Renal cortical epithelial cell (primary cell): ENCODE measurements around the gene BRCA1. TPM values are rescaled to one million over a fixed set of nuclear protein-coding genes. Genes with fewer than 3 reads are reported as not detected.
A peak's percentile ranks its signal among the peaks of the same experiment; 100 is the strongest.
"Not testable (repeated sequence)": the region's sequence is repeated elsewhere in the genome, so short reads cannot be mapped to it uniquely, and the experiment has no call there.

Experiments used
- DNase-seq: peaks from one replicate; pipeline ENCODE4 v3.0.0-alpha.2; 2011; ENCODE audit warnings: low read depth
- total RNA-seq: library from RNA; depleted of rRNA; stranded (reverse); fragments of >200 nt; gene quantifications from 2 replicates; pipeline ENCODE4 v1.2.3, GENCODE V29; 2014

Gene BRCA1
- total RNA-seq, 1 donor from 2014 or later: 8.8 TPM

DNA sequence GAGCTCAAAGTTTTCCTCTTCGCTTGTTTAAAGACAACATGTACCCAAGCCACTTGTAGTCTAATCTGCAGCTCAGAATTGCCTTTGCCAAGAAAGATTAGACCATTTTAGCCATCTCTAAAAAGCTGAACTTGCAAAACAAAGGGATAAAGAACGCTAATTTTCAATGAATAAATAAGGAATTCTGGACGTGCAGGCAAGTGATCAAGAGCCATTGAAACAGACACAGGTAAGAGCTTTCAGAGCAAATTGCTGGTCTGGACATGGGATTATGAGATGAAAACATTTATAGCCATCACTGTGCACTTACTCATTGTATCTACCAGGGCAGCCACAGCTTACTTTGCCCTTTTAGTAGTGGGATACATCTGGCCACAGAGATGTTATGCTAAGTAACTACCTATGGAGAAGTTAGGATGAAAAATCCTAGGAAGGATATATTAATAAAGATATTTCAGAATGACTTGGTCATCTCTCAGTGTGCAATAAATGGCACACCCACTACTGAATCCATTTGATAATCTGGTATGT is 55.7 kb downstream of the BRCA1 start:
- DNase-seq: no peak

DNA sequence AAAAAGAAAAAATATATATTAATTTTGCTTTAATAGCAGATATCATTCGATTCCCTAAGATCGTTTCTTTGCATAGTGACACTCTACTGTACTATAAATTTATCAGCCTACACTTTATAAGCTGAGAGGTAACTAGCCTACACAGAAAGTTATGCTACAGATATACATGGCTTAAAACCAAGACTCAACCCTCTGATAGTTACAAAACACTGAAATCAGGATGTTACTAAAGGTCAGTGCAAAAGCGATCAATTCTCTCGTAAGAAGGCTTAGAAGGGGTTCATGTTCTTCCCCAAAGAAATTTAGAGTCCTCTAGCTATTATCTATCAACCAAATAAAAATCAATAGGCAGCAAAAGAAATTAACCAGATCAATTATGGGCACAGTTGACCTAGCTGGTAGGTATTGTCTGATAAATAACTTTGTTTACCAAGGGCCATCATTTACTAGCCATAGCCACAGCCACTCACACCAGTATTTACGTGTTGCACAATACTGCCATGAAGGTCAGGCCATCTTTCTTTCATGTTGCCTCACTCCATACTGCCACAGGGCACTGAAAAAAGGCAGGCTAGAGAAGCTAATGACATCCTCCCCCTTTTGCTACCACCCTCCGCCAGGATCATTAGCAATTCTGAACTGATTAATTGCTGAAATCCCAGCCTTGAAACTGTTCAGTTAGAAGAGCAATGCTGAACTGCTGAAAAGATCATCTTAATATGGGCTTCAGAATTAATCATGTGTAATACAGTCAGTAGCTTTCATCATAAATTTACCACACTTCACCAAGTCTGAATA is 56.4 kb downstream of the BRCA1 start:
- peak; percentile 39 for DNase-seq

DNA sequence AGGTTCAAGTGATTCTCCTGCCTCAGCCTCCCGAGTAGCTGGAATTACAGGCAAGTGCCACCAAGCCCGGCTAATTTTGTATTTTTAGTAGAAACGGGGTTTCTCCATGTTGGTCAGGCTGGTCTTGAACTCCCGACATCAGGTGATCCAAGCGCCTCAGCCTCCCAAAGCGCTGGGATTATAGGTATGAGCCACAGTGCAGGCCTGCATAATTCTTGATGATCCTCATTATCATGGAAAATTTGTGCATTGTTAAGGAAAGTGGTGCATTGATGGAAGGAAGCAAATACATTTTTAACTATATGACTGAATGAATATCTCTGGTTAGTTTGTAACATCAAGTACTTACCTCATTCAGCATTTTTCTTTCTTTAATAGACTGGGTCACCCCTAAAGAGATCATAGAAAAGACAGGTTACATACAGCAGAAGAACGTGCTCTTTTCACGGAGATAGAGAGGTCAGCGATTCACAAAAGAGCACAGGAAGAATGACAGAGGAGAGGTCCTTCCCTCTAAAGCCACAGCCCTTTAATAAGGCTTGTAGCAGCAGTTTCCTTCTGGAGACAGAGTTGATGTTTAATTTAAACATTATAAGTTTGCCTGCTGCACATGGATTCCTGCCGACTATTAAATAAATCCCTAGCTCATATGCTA is 62.1 kb downstream of the BRCA1 start:
- no peak for DNase-seq

DNA sequence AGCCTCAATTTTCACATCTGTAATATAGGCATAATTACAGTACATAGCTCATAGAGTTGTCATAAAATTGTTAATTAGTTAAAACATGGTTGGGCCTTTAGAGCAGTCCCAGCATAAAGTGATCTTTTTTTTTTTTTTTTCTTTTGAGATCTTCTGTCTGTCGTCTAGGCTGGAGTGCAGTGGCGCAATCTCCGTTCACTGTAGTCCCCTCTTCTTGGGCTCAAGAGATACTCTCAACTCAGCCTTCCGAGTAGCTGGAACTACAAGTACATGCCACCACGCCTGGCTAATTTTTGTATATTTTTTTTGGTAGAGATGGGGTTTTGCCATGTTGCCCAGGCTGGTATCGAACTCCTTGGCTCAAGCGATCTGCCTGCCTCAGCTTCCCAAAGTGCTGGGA is 69.1 kb downstream of the BRCA1 start:
- DNase-seq: no peak

DNA sequence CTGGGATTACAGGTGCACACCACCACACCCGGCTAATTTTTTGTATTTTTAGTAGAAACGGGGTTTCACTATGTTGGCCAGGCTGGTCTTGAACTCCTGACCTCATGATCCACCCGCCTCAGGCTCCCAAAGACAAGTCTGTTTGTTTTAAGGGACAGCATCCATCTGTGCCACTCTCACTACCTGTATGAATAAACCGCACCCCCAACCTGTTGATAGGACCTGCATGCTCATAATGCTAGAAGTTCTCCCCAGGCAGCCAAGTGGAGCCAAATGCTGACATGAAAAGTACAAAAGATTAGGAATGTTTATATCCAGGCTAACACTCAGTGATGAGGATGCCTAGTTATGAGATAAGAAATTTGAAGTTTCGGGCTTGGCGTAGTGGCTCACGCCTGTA is 72.2 kb downstream of the BRCA1 start:
- not testable (repeated sequence) for DNase-seq

DNA sequence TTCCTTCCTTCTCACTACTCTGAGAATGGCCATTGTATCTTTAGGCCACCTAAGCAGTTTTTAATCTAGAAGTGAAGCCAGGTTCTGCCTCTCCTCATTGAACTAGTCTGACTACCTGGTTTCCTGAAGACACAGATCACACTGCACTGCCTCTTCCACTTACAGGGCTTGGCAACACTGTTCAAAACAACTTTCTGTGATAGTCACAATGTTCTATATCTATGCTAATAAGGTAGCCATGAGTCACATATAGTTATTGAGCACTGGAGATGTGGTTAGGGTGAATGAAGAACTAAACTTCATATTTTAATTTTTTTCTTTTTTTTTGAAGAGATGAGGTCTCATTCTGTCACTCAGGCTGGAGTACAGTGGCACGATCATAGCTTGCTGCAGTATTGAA is 73.2 kb downstream of the BRCA1 start:
- no peak for DNase-seq

DNA sequence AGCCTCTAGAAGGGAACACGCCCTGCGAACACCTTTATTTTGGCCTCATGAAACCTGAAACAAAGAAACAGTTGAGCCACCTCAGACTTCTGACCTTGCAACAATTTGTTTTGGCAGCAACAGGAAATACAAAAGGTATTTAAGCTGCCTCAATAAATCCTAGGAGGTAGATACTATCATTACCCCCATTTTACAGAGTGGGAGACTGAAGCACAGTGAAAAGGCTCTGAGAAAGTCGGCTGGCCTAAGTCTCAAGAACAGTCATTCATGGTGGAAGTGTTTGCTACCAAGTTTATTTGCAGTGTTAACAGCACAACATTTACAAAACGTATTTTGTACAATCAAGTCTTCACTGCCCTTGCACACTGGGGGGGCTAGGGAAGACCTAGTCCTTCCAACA is 81.1 kb downstream of the BRCA1 start:
- DNase-seq: no peak

DNA sequence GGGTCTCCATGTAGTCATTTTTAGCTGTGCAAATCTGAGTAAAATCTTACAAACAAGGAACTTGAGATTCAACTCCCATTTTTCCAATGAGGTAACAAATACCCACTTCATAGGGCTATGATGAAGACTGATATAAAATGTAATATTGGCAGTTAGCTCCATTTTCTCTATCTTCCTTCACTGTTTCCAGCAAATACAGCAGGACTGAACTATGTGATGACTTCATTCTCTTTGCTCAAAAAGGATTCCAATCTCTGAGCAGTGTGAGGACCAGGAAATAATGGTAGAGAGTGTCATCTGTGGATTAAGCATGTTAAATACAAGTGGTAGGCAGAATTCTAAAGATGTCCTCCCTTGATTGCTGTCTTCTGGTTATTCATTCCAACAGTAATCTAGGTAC is 81.9 kb downstream of the BRCA1 start:
- DNase-seq: no peak

DNA sequence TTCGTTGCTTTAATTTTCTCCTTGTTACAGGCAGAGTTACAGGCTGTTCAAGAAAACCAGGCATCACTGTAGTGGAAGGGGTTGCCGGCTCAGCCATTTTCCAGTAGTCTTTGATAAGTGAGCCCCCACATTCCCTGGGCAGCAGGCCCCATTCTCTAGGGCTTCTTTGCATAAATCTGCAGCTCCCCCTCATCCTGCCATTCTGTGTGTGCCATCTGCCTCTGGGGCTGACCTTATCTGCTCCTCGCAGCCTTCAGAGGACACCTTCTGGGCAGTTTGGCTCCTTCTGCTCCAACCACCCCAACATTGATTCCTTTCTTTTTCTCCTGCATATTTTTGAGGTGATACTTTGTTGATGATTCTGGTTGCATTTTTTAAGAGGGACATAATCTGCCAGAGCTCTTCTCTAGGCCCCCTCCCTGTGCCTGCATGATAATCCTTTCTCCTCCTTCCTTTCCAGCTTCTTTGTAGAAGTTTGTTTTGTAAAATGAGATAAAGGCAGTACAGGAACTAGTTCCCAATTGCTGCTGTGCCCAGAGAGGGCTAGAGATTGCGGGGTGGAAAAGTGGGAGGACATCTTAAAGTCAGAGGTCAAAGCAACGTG is 83.0 kb downstream of the BRCA1 start:
- DNase-seq: no peak

DNA sequence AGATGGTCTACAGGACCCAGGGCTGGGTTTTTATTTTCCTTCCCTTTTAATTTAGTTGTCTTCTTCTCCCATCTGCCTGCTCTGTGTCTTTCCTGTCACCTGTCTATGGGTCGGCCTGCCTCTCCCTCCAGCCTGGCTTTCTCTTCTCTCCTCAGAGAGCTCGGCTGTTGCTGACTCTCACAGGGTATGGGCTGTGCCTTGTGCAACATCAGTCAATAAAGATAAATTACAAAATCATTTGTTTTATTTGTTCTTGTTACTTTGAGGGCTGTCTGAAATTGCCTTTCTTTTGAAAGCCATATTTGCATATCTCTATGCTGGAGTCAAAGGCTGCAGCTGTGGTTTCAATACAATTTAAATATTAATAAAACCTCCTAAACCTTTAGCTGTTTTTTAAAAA is 84.5 kb downstream of the BRCA1 start:
- no peak for DNase-seq

DNA sequence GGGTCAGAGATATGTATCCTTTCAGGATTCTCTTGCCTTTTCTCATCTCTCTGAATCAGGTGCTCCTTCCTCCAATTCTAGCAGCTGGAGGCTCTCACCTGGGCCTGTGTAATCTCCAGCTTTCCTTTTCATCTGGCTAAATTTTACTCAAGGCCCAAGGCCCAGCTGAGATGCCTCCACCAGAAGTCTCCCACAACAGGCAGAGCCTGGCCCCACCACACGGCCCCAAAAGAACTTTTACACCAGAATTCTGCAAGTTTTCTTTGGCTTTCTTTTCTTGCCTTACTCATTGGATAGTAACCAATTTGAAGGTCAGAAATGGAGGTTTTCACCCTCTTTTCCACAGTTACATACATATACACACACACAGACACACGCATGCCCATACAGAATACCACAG is 85.5 kb downstream of the BRCA1 start:
- DNase-seq: no peak

DNA sequence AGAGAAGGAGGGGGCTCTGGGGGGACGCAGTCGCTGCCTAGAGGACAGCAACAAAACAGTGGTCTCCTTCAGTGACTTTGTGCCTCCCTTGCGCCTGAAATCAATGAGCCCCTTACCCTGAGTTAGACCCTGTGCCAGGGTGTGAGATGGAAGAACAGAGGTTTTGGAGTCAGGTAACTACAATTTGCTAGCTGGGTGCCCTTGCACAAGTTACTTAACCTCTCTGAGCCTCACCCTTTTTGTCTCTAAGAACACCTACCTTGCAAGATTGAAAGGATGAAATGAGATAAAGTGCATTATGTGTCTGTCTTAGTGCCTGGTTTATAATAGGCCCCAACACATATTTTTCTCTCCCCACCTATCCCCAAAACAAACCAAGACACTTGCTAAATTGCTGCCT is 90.3 kb downstream of the BRCA1 start:
- no peak for DNase-seq

DNA sequence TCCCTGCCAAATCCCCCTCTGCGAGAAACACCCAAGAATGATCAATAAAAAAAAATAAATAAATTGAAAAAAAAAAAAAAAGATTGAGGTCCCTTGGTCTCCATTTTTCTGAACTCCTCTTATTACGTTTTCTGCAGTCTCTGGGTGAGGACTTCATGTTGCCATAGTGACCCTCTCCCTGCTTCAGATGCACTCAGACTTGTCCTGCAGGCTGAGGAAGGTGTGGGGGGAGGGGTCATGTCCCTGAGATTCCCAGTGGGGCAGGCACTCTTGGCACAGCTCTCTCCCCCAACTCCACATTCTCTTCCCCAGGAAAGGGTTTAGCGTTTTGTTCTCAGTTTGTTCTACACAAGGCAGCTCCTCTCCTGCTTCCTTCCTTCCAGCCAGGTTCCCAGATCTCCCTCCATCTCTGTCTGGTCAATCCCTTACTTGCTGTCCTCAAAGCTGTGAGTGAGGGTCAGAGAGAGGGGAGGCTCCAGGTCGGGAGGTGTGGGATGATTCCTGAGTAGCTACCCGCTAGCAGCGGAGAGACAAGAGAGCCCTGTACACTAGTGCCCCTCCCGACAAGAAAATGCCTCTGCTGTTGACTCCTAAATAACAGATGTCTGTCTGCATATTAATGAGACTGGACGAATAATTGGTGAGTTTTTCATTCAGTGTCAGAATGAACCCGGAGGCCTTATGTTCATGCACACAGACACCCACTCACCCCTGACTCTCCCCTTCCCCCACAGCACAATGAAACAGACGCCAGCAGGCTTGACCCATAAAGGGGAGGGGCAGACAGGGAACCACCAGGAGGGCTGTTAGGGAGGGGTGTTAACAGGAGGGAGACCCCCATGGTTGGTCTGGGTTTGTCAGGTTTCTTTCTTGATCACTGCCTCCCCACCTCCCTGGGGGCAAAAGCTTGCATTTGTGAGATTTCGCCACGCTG is 90.9 kb downstream of the BRCA1 start:
- no peak for DNase-seq

DNA sequence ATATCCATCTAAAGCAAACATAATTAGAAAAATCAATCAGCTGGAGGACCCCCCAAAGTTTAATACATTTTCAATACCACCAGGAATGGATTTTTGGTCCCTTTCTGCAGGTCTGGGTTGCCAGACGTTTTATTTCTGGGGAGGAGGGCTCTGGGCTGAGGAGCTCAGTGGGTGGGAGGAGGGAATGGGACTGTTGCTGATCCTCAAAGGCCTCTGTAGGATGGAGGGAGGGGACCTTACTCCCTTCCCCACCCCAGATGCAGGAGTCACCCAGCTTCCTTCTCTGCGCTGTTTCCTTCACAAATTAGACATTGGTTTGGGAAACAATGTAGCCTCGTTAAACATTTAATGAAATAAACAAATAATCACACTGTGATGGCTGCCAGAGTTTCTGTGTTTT is 93.5 kb downstream of the BRCA1 start:
- no peak for DNase-seq

DNA sequence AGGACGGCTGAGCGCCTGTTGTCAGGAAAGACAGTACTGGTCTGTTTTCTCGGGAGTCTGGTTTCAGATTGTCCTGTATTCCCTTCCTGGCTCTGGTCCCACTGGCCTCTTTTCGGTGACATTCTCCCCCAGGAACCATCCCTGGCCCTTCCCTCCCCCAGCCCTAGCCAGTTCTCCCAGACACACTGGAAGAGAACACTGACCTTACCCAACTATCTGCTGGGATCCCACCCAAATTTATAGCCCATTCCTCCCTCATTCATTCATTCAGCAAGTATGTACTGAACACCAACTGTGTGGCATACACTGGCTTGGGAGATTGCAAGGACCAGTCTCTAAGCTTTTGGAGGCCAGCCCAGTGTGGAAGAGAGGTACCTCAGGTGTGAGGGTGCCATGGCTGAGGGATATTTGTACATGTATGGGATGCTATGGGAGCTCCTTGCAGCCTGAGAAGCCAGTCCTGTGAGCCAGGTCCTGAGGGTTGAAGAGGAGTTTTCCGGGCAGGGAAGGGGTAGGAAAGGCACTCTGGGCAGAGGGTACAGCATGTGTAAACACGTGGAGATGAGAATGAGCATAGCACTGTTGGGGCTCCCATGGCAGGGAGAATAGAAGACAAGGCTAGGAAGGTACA is 94.9 kb downstream of the BRCA1 start:
- DNase-seq: no peak

DNA sequence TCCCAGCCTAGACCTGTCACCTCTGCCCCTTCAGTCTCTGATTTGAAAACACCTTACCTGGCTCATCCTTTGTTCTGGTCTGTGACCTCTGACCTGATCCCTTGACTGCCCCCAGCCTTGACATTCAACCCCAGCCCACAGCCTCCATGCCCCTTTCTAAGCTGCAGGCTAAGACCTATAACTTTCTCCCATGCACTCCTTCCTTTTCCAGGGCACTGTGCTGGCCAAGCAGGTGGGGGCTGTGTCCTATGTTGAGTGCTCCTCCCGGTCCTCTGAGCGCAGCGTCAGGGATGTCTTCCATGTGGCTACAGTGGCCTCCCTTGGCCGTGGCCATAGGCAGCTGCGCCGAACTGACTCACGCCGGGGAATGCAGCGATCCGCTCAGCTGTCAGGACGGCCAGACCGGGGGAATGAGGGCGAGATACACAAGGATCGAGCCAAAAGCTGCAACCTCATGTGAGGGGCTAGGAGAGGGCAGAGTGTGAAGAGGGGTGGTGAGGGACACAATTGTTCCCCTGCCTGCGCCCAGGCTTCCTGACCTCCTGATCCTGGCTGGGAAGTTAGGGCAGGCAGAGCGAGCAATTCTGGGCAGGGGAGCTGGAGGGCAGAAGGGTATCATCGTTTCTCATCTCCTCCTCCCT is 96.8 kb downstream of the BRCA1 start:
- no peak for DNase-seq

DNA sequence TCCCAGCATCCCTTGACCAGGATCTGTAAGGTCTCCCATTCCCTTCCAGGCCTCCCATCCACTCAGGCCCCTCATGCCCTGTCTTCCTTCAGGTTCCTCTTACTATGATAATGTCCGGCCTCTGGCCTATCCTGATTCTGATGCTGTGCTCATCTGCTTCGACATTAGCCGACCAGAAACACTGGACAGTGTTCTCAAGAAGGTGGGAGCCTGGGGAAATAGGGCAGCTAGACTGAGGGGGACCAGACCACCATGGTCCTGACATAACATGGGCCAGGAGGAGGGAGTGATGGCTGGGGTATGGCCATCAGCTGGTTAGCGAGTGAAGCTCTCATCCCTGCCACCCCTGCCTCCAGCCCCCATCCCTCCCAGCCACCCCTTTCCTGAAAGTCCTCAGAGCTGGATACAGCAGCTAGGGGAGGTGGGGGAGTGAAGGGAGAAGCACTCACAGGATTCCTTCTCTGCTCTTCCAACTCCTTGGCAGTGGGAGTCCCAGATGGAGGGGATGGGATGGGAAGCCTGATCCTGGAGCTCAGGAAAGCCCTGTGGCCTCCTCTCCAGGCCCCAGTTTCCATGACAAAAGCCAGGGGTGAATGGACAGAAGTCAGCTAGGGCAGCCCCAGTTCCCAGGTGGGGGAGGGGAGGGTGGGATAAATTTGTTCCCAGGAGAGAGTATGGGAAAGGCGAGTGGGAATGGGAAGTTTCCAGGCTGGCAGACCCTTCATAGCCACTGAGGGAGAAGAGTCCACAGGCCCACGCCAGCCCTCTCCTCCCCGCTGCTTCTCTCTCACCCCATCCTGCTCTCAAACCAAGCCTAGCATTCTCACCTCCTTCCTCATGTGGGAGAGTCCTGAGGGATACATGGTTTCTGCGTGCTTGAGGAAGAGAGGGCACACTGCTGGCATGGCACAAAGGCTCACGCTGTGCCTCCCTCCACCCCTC is 97.8 kb downstream of the BRCA1 start:
- no peak for DNase-seq

DNA sequence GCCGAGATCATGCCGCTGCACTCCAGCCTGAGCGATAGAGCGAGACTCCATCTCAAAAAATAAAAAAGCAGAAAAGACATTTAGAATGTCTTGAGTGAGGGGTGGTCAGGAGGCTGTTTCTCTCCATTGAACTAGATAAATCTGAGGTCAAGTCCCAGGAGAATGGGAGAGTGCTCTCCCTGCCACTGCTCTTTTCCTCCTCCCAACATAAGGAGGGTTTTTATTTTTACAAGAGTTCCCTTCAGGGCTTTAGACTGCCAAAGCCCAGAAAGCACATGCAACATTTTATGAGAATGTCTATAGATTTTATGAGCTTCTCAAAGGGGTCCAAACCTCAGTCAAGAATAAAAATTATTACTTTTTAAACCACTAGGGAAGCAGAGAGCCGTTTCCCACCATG is 98.6 kb downstream of the BRCA1 start:
- no peak for DNase-seq

DNA sequence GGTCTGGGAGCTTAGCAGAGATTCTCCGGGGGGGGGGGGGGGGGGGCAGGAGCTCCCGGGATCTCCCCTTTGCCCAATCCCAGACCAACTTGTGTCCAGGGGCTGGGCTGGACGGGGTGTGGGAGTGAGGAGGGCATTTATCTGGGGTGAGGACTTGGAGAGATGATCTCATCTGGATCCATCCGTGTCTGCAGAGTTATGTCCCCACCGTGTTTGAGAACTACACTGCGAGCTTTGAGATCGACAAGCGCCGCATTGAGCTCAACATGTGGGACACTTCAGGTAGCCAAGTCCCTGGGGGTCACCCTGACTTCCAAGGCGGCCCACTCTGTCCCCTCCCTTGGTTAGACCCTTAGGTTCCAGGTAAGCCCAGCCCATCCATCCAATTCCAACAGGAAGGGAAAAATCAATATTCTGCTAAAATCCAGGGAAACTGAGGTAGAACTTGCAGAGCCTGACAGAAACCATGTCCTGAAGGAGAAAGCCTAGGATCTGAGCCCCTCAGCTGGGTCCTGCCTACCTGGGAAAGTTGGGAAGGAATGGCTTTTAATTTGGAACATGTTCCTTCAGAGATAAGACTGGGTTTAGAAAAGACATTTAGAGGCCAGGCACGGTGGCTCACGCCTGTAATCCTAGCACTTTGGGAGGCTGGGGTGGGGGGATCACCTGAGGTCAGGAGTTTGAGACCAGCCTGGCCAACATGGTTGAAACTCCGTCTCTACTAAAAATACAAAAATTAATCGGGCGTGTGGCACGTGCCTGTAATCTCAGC is 99.2 kb downstream of the BRCA1 start:
- no peak for DNase-seq
